PC-3 (cell line): ENCODE data around the gene TCERG1L.

Experiments
- CTCF ChIP-seq: fragments of 300-600 bp; sonication (generic); conservative IDR thresholded peaks from 2 replicates; pipeline ENCODE4 v1.5.1; 2017; ENCODE audit warnings: antibody characterized with exemption, low read depth, mild to moderate bottlenecking, low read length
- EZH2 ChIP-seq: fragments of 300-600 bp; sonication (generic); IDR thresholded peaks from one replicate; pipeline ENCODE4 v1.6.1; 2017; ENCODE audit warnings: antibody characterized with exemption, mild to moderate bottlenecking, low read length; ENCODE audit not compliant: unreplicated experiment
- EZH2phosphoT487 ChIP-seq: fragments of 300-600 bp; sonication (generic); IDR thresholded peaks from 2 replicates; pipeline ENCODE4 v1.6.1; 2018; ENCODE audit warnings: mild to moderate bottlenecking, antibody characterized with exemption, low read length, borderline replicate concordance

DNA sequence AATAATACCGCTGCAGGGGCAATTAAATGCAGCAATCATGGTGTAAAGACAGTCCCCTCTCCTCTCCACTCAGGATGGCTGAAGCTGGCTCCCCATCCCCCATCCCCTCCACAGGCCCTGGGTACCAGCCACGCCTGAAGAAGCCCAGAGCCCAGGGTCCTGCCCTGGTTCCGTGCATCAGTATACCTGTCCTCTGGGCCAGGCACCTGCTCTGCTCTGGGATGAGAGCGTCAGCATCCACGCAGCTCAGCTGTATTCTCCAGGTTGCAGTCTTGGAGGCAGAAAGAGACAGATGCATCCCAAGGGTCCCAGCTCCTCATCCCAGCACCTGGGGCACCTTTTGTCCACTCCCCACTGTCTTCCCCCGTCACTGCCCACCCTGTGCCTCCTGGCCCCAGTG is 233.8 kb downstream of the TCERG1L start:
- TF ChIP-seq CTCF (no peak), EZH2phosphoT487 (no peak), EZH2 (no peak)
